K562 (cell line): ENCODE measurements around the gene TTLL10. TPM values are rescaled to one million over a fixed set of nuclear protein-coding genes. Genes with fewer than 3 reads are reported as not detected.

Source experiments
- ARID4B ChIP-seq: sonication (generic); formaldehyde crosslinking; IDR thresholded peaks from 2 replicates; pipeline ENCODE4 v1.8.0; 2022; ENCODE audit warnings: mild to moderate bottlenecking, missing genetic modification reagents
- ATF4 ChIP-seq: fragments of 450-650 bp; formaldehyde crosslinking; IDR thresholded peaks from 2 replicates; pipeline ENCODE4 v1.4.0; 2022; ENCODE audit warnings: mild to moderate bottlenecking, moderate library complexity
- E2F4 ChIP-seq: sonication (generic); formaldehyde crosslinking; IDR thresholded peaks from 2 replicates; pipeline ENCODE4 v1.8.0; 2022; ENCODE audit warnings: mild to moderate bottlenecking, low read depth, missing genetic modification reagents
- FOXP1 ChIP-seq: sonication (generic); formaldehyde crosslinking; IDR thresholded peaks from 2 replicates; pipeline ENCODE4 v1.8.0; 2022; ENCODE audit warnings: mild to moderate bottlenecking, missing genetic modification reagents
- HES1 ChIP-seq: fragments of 450-650 bp; IDR thresholded peaks from 2 replicates; pipeline ENCODE4 v1.6.1; 2016; ENCODE audit warnings: low read depth, mild to moderate bottlenecking, moderate library complexity
- KLF16 ChIP-seq: IDR thresholded peaks from 2 replicates; pipeline ENCODE4 v1.6.1; 2016; ENCODE audit warnings: antibody characterized with exemption
- LARP7 ChIP-seq: fragments of 450-650 bp; IDR thresholded peaks from 2 replicates; pipeline ENCODE4 v1.6.1; 2016
- MAFF ChIP-seq: IDR thresholded peaks from 2 replicates; pipeline ENCODE4 v1.6.1; 2012; ENCODE audit warnings: low read length, improper control_type of control experiment
- RBM14 ChIP-seq: fragments of 200-400 bp; formaldehyde crosslinking; IDR thresholded peaks from 2 replicates; pipeline ENCODE4 v1.6.1; 2018; ENCODE audit warnings: low read depth, mild to moderate bottlenecking, low read length, moderate library complexity, borderline replicate concordance; ENCODE audit not compliant: insufficient read depth
- RHOXF2B ChIP-seq: fragments of 250-450 bp; sonication (Bioruptor Pico); conservative IDR thresholded peaks from 2 replicates; pipeline ENCODE4 v1.5.1; 2021
- SRSF7 ChIP-seq: fragments of 200-400 bp; formaldehyde crosslinking; optimal IDR thresholded peaks from 2 replicates; pipeline ENCODE3; 2017; ENCODE audit warnings: mild to moderate bottlenecking, low read depth, low read length
- TEAD1 ChIP-seq, 2 experiments: fragments of 450-650 bp in 1 of 2; sonication (generic) in 1 of 2; formaldehyde crosslinking; IDR thresholded peaks; 2 replicates each; pipeline versions ENCODE4 v1.4.0 to v1.8.0; 2020 to 2022; ENCODE audit warnings: mild to moderate bottlenecking in 2 of 2, missing genetic modification reagents in 1 of 2
- THAP12 ChIP-seq: fragments of 250-450 bp; sonication (Bioruptor Pico); IDR thresholded peaks from 2 replicates; pipeline ENCODE4 v1.9.0; 2021; ENCODE audit warnings: mild to moderate bottlenecking, inconsistent platforms
- WHSC1 ChIP-seq: IDR thresholded peaks from one replicate; pipeline ENCODE4 v1.6.1; 2012; ENCODE audit warnings: low read length, control low read depth, inconsistent platforms
- ZNF232 ChIP-seq: sonication (generic); formaldehyde crosslinking; IDR thresholded peaks from 2 replicates; pipeline ENCODE4 v1.8.0; 2022; ENCODE audit warnings: mild to moderate bottlenecking, missing genetic modification reagents
- ZNF584 ChIP-seq: fragments of 200-800 bp; sonication (Bioruptor generic); IDR thresholded peaks from 2 replicates; pipeline ENCODE4 v1.6.1; 2016; ENCODE audit warnings: low read depth, mild to moderate bottlenecking, missing genetic modification characterization, missing compliant biosample characterization
- ZNF668 ChIP-seq: fragments of 250-450 bp; sonication (Bioruptor Pico); IDR thresholded peaks from 2 replicates; pipeline ENCODE4 v1.8.0; 2022; ENCODE audit warnings: mild to moderate bottlenecking, inconsistent platforms
- ZNF75A ChIP-seq: fragments of 450-650 bp; formaldehyde crosslinking; IDR thresholded peaks from 2 replicates; pipeline ENCODE4 v1.4.0; 2020; ENCODE audit warnings: mild to moderate bottlenecking
- ZNF79 ChIP-seq: fragments of 250-450 bp; sonication (Bioruptor Pico); IDR thresholded peaks from 2 replicates; pipeline ENCODE4 v1.4.0; 2020; ENCODE audit warnings: low read depth, mild to moderate bottlenecking, moderate library complexity
- ZNF830 ChIP-seq: fragments of 250-450 bp; sonication (Bioruptor Pico); IDR thresholded peaks from 2 replicates; pipeline ENCODE4 v1.5.0; 2021; ENCODE audit warnings: mild to moderate bottlenecking
- polyA plus RNA-seq, 8 experiments: library from polyadenylated mRNA; depleted of rRNA in 4 of 8; stranded (reverse) in 5 of 8; unstranded in 3 of 8; fragments of >200 nt; fragmentation: Nextera tagmentation in 2 of 8; fragmentation: Illumina TruSeq in 1 of 8; extraction: Ambion mirVana in 2 of 8; extraction: Trizol in 1 of 8; gene quantifications; 2 replicates each; pipeline versions ENCODE4 v1.2.1 to v1.2.3, GENCODE V29; 2011 to 2014; ENCODE audit warnings: inconsistent platforms in 1 of 8, missing spikeins in 1 of 8
- total RNA-seq, 7 experiments: library from RNA; depleted of rRNA in 6 of 7; stranded (reverse); fragments of >200 nt in 6 of 7; fragmentation: Illumina TruSeq in 2 of 7; extraction: Trizol in 2 of 7; gene quantifications; 2 replicates each; pipeline versions ENCODE4 v1.2.1 to v1.2.3, GENCODE V29; 2011 to 2021; ENCODE audit warnings: low replicate concordance in 1 of 7

Gene TTLL10
- total and polyA plus RNA-seq, 9 of the 15 experiments (the other 6 are each of a cell fraction or from before 2014, with no cell fraction given) = not detected

GRCh38 chr1:1134300-1134970, 39.2 kb upstream of the TTLL10 start (continued):
- 0 out of 2 replicates have a peak, but pooled peaks have one; percentile 18 for TF ChIP-seq RBM14
- no peak for TF ChIP-seq ZNF584 (CRISPR knock-in tag)
- TF ChIP-seq LARP7 = no peak
- 0 out of 4 replicates have a peak, but pooled peaks of 1 of the 2 experiments have one; percentile 41 for TF ChIP-seq TEAD1 (CRISPR knock-in tag; IDR thresholded peaks at IDR 0.05)
- no peak for TF ChIP-seq THAP12
- TF ChIP-seq ATF4 = no peak
- no peak for TF ChIP-seq HES1
- no peak for TF ChIP-seq KLF16
- no peak for TF ChIP-seq WHSC1
- TF ChIP-seq ARID4B (CRISPR knock-in tag) = 0 out of 2 replicates have a peak, but pooled peaks have one; percentile 35
- no peak for TF ChIP-seq E2F4 (CRISPR knock-in tag)
- TF ChIP-seq ZNF830 (CRISPR knock-in tag) = no peak
- TF ChIP-seq MAFF = no peak
- TF ChIP-seq RHOXF2B = no peak
- TF ChIP-seq ZNF75A (CRISPR knock-in tag) = no peak
- TF ChIP-seq FOXP1 (CRISPR knock-in tag) = no peak
- TF ChIP-seq ZNF232 (CRISPR knock-in tag) = no peak
- no peak for TF ChIP-seq SRSF7
- TF ChIP-seq ZNF79 (CRISPR knock-in tag) = no peak
- no peak for TF ChIP-seq ZNF668 (CRISPR knock-in tag)
